ENCODE data around the gene TMEM150A.

- TF ChIP-seq CTCF (IDR thresholded peaks at IDR 0.05) (no peak), EZH2 (IDR thresholded peaks at IDR 0.05) (no peak)
These were observed 12.3 kb downstream of the TMEM150A start for GRCh38 chr2:85589982-85590791.

Data from neural progenitor cell (in vitro differentiated cells).